D721Med (cell line): ENCODE data around the gene TMTC4.

Experiments
- DNase-seq: peaks from one replicate; pipeline ENCODE4 v3.0.0; 2011; ENCODE audit warnings: low spot score; ENCODE audit not compliant: insufficient read length
- FAIRE-seq: peaks from 2 replicates; lab custom pipeline; 2011; peaks lifted over from hg19 to GRCh38; lab: Jason Lieb, UNC
- TF ChIP-seq, protein P1 (sequence below): IDR thresholded peaks from 2 replicates; pipeline ENCODE4 v1.5.1; 2012; ENCODE audit warnings: mild to moderate bottlenecking, control low read depth; ENCODE audit not compliant: insufficient read depth; ENCODE audit errors: missing control alignments

Gene TMTC4

DNA sequence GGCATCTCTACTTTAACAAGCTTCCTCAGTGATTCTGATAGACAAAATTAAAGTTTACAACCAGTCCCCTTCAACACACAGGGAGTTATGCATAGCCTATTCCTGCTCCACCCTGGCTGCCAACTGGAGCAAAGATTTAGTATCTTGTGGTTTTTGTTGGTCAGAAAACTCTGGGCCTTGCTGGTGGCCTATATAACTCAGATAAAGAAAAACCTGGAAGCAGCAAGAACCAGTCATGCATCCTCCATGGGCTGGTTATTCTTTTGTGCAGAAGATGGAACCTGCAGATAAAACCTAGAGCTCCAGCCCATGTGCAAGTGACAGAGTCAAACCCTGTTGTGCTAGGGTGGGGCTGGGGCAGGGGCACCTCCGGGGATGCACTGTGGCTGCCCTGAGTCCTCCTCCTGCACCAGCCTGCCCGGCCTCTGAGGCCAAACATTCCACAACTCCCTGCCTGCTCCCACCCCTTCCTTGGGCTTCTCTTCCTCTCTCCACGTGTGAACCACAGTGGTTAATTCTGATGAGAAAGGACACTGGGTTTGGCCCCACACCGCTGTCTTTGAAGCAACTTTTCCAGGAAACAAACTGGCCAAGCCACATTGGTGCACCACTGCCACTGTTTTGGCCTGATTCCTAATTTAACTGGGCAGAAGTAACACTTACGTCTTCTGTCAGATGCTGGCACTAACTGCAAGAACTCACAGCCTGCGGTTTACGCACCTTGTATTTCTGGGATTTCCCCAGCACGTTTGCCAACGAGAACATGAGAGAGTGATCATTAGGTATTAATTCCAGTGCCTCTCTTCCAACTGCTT, 62.7 kb downstream of the TMTC4 start:
- TF ChIP-seq, protein P1, sequence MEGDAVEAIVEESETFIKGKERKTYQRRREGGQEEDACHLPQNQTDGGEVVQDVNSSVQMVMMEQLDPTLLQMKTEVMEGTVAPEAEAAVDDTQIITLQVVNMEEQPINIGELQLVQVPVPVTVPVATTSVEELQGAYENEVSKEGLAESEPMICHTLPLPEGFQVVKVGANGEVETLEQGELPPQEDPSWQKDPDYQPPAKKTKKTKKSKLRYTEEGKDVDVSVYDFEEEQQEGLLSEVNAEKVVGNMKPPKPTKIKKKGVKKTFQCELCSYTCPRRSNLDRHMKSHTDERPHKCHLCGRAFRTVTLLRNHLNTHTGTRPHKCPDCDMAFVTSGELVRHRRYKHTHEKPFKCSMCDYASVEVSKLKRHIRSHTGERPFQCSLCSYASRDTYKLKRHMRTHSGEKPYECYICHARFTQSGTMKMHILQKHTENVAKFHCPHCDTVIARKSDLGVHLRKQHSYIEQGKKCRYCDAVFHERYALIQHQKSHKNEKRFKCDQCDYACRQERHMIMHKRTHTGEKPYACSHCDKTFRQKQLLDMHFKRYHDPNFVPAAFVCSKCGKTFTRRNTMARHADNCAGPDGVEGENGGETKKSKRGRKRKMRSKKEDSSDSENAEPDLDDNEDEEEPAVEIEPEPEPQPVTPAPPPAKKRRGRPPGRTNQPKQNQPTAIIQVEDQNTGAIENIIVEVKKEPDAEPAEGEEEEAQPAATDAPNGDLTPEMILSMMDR: no peak
- DNase-seq (no peak), FAIRE-seq (no peak)

DNA sequence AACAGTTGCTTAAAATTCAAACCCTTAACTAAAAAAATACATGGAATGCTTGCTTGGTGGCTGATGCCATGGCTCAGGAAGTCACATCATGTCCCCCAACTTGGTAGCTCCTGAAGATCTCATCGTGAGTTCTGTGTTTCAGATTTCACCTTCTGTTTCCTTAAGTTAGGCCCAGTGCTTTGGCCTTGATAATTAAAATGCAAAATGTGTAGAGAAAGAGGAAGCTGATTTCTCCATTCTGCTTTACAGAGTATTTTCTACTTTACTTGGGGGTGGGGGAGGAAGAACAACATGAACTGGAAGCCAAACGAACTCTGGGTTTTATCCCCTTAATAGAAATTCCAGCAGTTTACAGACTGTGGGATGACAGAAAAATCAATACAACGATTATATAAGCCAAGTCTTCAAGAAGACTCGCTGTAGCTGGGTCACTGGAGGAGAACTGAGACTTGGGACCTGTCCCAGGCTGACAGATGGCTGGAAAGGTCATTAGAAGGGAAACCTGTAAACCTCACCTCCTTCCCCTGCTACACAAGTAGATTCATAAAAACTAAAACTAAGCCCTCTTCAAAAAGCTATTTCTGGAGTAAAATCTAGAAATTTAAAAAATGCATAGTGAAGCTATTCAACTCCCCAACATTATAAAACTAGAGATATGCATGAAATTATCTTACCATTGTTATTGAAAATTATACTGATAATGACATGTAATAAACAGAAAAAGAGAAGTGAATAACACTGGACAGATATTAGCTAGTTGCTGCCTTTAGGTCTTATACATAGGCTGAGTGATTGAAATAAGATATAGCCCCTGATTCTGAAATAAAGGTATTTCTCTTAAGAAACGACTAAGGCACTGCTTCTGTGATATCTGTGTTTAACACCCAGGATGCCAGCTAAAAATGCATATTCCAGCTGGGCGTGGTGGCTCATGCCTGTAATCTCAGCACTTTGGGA, 63.9 kb downstream of the TMTC4 start:
- FAIRE-seq (no peak), DNase-seq (no peak)
- TF ChIP-seq, protein P1: no peak

DNA sequence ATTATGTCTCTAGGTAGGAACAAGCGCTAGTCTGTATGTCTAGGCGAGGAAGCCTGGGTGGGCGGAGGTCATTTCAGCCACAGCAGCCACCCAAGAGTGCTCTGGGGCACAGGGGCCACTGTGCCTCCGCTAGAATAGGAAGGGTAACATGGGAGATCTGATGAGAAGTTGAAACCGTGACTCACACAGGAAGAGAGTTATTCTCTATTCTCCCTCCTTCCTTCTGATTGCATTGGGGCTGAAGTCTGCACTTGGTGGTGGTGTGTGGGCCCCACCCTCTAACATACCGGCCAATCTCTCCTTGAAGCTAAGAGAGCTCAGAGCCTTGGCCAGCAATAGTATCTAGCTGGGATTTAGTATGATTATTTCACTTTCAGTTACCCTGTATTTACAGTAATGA, 65.7 kb downstream of the TMTC4 start:
- TF ChIP-seq, protein P1: no peak
- DNase-seq (no peak), FAIRE-seq (no peak)

DNA sequence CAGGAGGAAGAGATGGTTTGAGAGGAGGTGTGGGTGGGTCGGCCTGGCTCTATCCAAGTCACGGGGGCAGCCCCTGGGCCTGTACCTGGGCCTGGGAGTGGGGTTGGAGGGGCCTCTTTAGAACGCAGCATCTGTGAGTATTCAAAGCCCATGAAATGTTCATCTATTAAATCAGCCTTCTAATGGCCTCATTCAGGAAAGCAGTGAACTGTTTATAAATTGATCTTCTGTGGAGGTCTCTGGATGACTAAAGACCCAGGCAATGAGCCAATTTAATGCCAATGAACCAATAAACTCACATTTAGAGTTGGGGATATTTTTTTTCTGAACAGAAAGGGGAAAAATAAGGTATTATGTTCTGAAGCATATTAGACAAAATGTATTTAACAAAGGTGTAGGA, 66.1 kb downstream of the TMTC4 start:
- TF ChIP-seq, protein P1: no peak
- FAIRE-seq: no peak
- no peak for DNase-seq

DNA sequence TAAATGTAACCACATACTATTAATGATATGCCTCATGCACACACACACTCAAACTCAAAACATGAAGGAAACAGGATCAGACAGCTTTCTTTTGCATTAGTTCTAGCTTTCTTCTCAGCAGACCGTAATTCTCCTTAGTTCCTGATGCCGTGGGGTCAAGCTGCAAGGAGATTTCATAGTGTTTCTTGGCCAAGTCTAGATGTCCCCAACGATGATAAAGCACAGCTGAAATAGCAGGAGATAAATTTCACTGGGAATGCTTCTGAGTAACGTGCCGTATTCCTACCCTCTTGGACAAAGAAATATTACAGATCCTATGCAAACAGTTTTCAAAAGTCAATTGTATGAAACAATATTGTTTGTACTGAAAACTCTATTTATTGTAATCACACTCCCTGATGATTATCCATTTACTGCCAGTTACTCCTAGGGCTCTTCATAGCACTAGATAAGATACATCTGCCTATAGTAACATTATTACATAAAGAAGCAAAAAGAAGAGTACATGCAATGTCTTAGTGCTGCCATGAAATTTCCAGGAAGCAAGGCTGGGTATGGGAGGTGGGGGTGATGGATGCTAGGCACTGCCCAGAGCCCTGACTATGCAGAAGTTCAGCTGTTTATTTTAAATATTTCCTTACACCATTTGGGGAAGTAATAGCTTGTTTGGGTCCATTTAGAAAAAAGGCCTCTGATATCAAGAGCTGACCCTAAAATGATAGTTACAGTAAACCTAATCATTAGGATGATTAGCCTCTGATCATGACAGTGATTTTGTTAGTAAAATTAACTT, 69.5 kb downstream of the TMTC4 start:
- no peak for DNase-seq
- TF ChIP-seq, protein P1: no peak
- no peak for FAIRE-seq

DNA sequence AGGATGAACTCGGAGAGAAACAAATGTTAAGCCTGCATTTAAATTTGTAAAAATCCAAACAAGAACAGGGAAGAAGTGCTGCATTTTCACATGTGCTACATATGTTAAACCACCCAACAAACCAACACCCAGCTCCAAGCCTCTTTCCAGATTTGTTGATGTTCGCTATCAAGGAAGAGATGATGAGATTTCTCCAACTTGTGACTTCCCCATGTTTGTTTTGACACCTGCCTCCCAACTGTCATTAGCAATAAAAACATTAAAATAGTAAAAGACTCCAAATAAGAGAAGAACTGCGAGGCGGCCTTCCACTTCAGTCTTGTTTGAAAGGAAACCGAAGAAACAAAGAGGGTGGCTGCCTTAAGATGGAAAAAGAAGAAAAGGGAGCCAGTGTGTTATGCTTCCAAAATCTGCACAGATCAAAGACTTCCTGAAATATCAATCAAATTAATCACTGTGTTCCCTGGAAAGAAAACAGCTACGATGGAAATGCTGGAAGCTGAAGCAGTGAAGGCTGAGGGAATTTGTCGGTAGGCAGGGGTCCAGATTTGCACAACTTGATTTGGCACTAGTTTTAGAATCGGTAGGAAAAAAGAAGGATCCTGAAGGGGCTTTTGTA, 72.0 kb downstream of the TMTC4 start:
- FAIRE-seq: no peak
- TF ChIP-seq, protein P1: no peak
- DNase-seq: no peak
